HPDE6-E6E7 (cell line): ENCODE data around the gene ZNF398.
A peak's percentile ranks its signal among the peaks of the same experiment; 100 is the strongest.

Experiments used
- DNase-seq: peaks from one replicate; pipeline ENCODE4 v3.0.0; 2011; ENCODE audit warnings: missing footprints; ENCODE audit errors: extremely low spot score

Gene ZNF398

DNA sequence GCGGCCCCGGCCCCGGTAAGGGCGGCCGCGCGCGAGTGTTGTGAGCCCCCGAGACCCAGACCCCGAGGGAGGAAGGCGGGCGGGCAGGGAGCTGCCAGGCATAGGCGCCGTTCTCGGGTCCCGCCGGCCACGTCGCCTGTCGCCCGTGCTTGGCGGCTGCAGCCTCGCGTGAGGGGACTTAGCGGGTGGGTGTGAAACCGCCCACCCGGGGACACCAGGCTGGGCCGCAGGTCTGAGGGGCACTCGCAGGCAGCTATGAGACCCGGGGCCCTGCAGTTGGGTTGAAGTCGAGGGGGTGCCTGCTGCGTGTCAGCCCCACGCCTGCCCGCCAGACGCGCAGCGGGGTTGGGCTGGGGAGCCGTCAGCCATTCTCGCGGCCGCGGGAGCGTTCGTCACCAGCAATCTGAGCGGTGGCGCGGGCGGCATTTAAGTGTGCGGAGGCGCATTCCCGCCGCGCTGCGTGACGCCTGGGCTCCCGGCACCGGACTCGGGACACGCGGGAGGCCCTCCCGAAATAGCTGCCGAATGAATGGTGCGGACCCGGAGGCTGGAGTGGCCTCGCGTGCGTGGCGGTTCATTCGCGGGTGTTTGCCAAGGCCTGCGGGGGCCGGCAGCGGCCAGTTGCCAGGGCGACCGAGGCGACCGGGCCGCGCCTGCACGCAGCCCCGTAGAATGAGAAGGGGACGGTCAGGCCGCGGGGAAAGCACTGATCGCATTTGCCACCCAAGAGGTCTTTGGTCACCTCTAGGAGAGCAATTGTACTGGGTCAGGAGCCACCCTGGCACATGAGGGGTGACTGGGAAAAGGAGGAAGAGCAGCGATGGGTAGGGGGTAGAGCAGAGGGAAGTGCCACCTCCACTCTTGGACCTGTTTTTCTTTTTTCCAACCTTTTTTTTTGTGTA, 750 bp downstream of the ZNF398 start:
- peak; percentile 54 for DNase-seq

DNA sequence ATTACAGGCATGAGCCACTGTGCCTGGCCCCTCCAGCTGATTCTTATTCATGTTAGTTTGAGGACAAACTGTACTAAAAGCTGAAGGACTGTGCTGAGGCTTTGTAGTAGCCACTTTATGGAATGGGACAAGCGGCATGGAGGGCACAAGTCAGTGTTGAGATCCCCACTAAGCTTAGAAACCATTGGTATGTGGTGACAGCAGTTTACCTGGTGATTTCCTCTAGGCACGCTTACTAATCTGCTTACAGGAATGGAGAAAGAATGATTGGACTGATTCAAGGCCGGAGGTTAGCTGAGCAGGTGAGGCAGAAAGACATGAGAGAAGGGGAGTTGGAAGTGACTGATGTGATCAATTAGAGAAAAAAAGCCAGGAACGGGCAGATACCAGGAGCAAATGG, 3.7 kb downstream of the ZNF398 start:
- DNase-seq = no peak

DNA sequence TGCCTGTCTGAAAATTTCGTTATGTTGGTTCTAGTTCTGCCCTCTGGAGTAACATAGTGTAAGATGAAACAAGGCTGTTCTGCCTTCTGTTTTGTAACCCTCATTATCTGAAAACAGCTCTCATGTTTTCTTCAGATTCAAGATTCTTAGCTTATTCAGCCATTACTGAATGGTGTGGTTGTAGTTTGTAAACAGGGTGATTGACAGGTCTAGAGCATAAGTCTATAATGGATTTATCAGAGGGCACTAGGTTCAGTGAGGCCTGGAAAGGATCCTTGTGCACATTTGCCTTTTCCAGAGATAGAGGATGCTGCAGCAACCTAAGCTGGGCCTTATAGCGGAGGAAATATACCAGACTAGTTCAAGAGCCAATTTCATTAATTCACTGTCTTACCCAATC, 6.1 kb downstream of the ZNF398 start:
- DNase-seq = no peak

DNA sequence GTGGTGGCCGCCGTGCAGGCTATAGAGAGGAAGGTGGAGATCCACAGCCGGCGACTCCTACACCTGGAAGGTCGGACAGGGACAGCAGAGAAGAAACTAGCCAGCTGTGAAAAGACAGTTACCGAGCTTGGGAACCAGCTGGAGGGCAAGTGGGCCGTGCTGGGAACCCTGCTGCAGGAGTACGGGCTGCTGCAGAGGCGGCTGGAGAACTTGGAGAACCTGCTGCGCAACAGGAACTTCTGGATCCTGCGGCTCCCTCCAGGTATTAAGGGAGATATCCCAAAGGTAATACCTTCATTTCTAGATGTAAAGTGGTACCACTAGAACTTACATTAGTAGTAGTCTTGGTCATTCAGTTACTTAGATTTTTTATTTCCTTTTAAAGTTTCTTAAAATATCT, 6.8 kb downstream of the ZNF398 start:
- DNase-seq = no peak

DNA sequence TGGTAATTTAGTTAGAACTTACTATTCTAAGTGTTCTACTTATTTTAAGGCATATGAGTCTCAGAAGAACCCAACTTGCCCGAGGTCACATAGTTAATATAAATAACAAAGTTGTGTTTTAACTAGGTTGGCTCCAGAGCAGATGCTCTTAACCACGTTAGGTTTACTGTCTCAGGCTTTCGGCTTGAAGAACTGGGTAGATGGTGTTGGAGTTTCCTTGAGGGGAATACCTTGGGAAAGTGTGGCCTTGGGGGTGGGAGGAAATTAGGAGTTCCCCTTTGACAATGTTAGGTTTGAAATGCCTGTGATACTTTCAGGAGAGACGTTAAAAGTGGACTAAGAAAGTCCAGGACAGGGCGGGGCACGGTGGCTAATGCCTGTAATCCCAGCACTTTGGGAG, 9.6 kb downstream of the ZNF398 start:
- no peak for DNase-seq

DNA sequence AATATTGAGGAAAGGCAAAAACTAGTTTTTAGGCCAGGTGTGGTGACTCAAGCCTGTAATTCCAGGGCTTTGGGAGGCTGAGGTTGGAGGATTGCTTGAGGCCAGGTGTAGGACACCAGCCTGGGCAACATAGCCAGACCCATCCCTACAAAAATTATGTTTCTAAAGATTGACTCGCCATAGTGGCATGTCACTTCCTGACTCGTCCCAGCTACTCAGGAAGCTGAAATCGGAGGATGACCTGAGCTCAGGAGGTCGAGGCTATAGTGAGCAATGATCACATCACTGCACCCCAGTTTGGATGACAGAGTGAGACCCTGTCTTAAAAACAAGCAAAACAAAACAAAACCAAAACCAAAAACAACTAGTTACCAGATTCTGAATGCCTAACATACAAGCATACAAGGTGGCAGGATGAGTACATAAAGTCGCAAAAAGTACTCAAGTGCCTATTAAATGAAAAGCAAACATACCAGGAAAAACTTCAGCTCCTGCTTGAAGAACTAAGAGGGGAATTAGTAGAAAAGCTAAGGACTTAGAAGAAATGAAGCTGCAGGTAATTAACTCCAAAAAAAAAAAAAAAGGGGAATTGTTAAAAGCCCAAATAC, 14.1 kb downstream of the ZNF398 start:
- DNase-seq = no peak

DNA sequence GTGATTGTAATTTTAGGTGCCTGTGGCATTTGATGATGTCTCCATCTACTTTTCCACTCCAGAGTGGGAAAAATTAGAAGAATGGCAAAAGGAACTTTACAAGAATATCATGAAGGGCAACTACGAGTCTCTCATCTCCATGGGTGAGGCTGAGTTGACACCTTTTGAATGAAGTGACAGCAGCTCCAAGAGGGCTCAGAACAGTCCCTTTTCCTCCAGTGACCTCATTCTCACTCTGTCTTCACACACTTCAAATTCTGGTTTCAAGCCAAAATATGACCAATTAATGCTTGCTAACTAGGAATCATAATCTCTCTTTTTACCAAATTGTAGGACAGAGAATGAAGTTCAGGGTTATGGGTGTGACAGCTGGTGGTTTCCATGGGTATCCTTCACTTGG, 18.9 kb downstream of the ZNF398 start:
- no peak for DNase-seq

DNA sequence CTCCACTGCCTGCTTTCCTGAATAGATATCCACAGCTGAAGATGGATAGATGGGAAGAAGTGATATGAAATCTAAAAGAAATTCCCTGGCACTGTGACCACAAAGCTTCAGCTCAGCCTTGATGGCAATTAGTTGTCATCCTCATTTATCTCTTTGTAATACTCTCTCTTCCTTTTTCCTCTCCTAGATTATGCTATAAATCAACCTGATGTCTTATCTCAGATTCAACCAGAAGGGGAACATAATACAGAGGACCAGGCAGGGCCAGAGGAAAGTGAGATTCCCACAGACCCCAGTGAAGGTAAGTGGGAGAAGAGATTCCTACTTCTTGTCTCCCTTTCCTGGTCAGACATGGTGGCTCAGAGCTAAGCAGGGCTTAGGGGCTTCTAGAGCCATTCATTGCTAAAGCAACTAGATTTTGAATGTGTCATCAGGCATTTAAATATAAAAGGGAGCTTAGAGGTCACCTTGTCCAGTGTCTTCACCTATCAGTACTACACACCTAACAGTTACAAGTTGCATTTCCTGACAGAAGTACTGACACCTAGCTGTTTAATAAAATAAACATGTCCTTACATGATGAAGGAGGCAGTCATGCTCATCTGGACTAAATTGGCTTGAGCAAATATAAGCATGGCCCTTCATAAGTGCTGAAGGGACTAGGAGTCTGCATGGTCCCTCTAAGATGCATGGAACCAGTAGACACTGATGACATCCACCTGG, 19.5 kb downstream of the ZNF398 start:
- no peak for DNase-seq

DNA sequence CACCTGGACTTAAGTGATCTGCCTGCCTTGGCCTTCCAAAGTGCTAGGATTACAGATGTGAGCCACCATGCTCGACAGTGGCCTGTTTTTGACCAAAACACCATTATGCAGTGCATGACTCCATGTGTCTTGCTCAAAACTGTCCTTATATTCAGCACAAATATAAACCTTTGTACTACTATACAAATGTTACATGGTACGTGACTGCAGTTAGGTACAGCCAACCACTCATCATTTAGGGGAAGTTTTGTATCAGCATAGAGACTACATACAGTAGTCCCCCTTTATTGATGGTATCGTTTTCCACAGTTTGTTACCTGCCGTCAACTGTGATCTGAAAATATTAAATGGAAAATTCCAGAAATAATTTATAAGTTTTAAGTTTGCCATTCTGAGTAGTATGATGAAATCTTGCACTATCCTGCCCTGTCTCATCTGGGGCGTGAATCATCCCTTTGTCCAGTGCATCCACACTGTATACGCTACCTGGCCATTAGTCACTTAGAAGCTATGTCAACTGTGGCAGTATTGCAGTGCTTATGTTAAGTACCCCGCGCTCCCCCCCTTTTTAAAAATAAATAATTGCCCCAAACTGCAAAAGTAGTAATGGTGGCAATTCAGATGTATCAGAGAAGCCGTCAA, 24.8 kb downstream of the ZNF398 start:
- DNase-seq = peak; percentile 77

DNA sequence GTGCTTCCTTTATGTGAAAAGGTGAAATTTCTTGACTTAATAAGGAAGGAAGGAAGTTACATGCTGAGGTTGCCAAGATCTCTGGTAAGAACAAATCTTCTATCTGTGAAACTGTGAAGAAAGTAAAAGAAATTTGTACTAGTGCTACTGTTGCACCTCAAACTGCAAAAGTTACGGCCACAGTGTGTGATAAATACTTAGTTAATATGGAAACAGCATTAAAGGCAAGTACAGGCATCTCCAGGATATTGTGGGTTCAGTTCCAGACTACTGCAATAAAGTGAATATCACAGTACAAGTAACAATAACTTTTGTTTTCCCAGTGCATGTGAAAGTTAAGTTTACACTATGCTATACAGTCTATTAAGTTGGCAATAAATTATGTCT, 25.3 kb downstream of the ZNF398 start:
- DNase-seq = no peak

DNA sequence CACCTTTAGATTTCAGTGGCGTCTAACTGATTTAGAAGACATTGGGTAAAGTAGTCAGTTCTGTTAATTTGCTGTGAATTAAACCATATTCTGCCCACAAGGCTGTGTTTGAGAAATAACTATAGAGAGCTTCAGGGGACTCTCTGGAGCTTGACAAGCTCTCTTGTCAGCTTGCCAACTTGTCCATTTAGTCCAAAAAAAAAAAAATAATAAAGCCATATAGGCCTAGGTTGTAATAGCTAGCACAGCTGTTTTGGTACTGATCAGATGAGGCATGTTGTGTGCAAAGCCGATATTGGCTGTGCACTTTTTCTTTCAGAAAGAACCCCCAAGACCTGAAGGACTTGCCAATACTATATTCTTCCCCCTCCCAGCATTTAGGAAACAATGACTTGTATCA, 27.9 kb downstream of the ZNF398 start:
- no peak for DNase-seq

DNA sequence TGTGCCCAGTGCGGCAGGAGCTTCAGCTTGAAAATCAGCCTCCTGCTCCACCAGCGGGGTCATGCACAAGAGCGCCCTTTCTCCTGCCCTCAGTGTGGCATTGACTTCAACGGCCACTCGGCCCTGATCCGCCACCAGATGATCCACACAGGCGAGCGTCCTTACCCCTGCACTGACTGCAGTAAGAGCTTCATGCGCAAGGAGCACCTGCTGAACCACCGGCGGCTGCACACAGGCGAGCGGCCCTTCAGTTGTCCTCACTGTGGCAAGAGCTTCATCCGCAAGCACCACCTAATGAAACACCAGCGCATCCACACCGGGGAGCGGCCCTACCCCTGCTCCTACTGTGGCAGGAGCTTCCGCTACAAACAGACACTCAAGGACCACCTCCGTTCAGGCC, 32.0 kb downstream of the ZNF398 start:
- no peak for DNase-seq

DNA sequence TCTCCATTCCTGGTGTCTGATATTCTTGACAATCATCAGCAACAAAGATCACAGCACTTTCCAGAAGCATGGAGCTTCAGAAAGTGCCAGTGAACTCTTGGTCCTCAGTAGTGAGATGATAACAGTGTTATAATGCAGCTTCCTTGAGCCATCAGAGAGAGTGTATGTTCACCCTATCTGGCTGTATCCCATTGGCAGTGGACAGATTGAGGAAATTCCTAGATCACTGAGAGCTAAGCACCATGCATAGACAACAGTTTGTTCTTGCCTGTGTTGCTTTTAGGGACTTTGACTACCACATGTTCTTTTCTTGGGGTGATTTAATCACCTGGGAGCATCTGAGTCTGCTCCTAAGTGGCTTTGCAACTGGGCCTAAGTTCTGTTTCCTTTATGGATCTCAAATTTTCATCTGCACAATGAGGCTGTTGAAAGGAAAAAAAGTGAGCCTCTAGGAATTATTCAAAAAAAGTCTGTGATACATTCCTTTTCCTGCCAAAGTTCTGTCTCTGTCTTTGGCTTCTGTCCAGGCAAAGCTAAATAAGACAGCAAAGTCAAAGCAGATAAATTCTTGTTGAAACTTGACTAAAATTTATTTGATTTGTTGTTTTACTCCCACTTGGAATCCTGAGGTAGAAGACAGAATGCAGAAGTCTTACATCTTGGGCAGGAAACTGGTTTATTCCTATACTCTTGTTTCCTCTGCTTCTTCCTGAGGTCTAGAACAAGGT, 33.6 kb downstream of the ZNF398 start:
- no peak for DNase-seq

DNA sequence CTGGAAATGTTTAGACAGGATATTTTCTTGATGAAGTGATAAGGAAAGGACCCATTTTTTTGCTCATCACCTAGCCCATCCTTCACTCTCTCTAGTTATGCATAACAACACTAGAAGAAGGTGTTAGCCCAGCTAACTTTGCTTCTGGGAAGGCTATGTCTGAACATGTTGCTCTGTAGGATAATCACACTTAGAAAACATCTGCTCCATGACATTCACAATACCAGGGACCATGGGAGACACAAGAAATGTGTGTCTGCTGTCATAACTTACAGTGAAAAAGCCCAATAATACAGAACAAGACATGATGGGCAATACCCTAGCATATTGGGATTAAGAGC, 34.2 kb downstream of the ZNF398 start:
- DNase-seq = no peak

DNA sequence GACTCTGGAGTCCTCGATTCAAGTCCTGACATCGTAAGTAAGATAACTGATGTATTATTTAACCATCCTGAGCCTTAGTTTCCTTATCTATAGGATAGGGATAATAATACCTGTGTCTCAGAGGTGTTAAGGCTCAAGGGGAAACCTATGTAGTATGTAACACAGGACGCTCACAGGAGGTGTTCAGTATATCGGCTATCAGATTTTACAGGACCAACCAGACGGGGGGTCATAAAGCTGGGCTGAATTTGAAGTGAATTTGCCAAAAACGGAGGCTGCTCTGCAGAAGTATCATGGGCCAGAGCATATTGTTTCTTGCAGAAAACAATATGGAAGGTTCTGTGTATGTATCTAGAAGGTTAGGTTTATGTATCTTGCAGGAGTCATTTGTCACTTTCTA, 37.0 kb downstream of the ZNF398 start:
- no peak for DNase-seq

DNA sequence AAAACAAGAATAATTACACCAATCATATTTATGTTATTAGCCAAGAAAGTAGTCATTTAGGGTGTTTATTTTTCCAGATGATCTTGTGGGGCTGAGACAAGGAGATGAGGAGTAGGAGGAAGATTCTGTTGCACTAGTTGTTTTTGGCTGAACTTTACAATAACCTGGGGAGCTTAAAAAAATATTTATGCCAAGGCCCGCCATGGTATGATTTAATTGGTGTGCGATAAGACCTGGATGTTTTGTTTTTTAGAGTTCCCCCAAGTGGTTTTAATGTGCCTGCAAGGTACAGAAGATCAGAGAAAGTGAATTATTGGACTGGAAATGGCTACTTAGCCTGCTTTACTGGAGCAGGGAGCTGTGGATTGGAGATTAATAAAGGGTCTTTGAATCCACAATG, 41.0 kb downstream of the ZNF398 start:
- no peak for DNase-seq

DNA sequence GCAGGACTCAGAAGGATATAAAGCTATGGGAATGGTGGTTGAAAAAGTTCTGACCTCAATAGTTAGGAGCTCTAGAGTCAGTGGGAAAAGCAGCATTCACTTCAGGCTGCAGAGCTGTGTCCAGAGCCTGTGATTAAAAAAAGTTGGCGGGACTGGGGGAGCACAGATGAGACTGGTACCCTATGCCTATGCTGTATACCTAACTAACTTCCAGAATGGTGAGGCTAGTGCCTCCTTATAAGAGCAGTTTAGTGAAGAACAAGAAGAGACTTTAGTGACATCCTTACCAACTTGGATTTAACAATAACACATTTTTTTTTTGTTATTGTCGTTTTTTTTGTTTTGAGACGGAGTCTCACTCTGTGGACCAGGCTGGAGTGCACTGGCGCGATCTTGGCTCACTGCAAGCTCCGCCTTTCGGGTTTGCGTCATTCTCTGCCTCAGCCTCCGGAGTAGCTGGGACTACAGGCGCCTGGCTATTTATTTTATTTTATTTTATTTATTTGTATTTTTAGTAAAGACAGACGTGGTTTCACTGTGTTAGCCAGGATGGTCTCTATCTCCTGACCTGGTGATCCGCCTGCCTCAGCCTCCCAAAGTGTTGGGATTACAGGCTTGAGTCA, 41.5 kb downstream of the ZNF398 start:
- DNase-seq = no peak

DNA sequence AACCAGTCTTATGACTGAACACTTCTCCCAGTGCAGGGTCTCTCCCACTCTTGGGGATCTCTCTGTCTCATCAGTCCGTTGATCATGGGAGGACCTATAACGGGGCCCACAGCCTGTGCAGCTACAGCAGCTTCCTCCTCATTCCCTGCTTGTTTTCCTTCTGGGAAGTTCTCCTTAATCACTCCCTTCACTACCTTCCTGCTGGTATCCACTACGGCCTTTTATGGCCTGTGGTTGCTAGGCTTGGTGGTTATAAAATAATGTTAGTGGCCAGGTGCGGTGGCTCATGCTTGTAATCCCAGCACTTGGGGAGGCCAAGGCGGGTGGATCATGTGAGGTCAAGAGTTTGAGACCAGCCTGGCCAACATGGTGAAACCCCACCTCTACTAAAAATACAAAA, 44.6 kb downstream of the ZNF398 start:
- no peak for DNase-seq

DNA sequence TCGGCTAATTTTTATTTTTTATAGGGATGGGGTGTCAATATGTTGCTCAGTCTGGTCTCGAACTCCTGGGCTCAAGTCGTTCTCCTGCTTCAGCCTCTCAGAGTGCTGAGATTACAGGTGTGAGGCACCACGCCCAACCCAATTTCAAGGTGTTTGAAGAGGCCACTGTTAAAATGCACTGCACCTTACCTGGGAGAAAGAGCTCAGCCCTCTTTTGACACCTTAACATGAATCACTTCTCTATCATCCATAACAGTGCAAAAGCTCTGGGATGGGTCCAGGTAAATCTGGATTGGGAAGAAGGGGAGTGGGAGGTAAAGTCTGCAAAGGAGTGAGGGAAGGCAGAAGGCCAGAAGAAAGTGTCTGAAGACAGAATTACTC, 47.5 kb downstream of the ZNF398 start:
- DNase-seq = no peak

DNA sequence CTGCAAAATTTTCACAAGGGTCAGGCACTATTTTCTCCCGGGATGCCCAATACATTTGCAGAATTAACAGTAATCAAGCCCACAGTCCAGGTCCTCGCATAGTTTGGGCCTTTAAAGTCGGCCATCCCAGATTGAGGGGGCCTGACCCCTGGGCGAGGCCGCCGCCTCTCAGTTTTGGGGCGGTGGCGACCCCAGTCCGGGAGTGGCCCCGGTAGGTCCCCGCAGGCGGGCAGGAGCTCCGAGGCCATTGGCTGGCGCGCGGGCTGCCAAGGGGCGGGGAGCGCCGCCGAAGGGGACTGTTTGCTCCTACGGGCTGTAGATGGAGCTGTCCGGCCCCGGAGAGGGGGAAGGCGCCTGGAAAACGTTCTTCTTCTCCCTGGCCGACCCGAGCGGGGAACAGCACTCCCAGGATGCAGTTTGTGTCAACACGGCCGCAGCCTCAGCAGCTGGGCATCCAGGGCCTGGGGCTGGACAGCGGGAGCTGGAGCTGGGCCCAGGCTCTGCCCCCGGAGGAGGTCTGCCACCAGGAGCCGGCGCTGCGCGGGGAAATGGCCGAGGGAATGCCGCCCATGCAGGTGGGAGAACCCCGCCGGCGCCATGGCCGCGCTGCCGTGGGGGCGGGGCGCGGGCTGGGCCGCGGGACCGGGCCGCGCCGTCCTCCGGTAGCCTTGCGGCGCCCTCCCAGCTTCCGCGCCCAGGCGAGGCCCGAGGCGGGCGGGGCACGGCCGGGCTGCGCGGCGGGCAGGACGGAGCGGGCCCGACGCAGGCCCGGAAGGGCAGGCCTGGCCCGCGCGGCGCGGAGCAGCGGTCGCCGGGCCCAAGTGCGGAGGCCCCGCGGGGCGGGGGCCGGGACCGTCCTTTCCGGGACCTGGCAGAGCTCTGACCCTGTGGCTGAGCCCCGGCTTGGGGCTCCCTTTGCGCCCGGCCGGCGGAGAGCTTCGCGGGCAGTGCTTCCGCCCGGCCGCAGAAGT, 48.2 kb downstream of the ZNF398 start, which contains the start of gene ZNF282:
ZNF282 (plus strand) TSS at position 367 of the 971 bp plus-strand sequence; CDS start at position 411, 44 bp downstream.
- peak; percentile 93 for DNase-seq
